GM12874 (cell line): ENCODE measurements around the gene SLC22A7.

Experiments used
- CTCF ChIP-seq: IDR thresholded peaks from 2 replicates; pipeline ENCODE4 v1.5.1; 2011; ENCODE audit warnings: low read depth, mild to moderate bottlenecking, control low read depth, low read length, moderate library complexity; ENCODE audit not compliant: insufficient read depth

Gene SLC22A7

GRCh38 chr6:43286980-43287716 is 10.9 kb upstream of the SLC22A7 start:
- no peak for TF ChIP-seq CTCF

- no peak for TF ChIP-seq CTCF
Observed at GRCh38 chr6:43287717-43288679, 10.1 kb upstream of the SLC22A7 start.

GRCh38 chr6:43290339-43290904 is 7.6 kb upstream of the SLC22A7 start:
- TF ChIP-seq CTCF = no peak

- TF ChIP-seq CTCF = no peak
Observed at GRCh38 chr6:43290905-43291355, 7.1 kb upstream of the SLC22A7 start.

GRCh38 chr6:43291708-43292107 is 6.4 kb upstream of the SLC22A7 start:
- TF ChIP-seq CTCF = no peak

GRCh38 chr6:43292341-43292740 is 5.7 kb upstream of the SLC22A7 start:
- TF ChIP-seq CTCF = no peak

- no peak for TF ChIP-seq CTCF
Observed at GRCh38 chr6:43292763-43293318, 5.2 kb upstream of the SLC22A7 start.
